SK-N-SH treated with all-trans-retinoic acid at 6 μM for 48 hours (cell line): Measurements from ENCODE around the gene DDX19B.

Experiments
- ARNTL ChIP-seq: fragments of 450-650 bp; formaldehyde crosslinking; IDR thresholded peaks from 2 replicates; pipeline ENCODE4 v1.5.0; 2020; ENCODE audit warnings: low read depth, mild to moderate bottlenecking, moderate library complexity, borderline replicate concordance
- BACH2 ChIP-seq: fragments of 250-450 bp; sonication (Bioruptor Pico); IDR thresholded peaks from 2 replicates; pipeline ENCODE4 v1.9.0; 2021; ENCODE audit warnings: mild to moderate bottlenecking, borderline replicate concordance
- ESRRG ChIP-seq: fragments of 250-450 bp; sonication (Bioruptor Pico); IDR thresholded peaks from 2 replicates; pipeline ENCODE4 v1.6.1; 2021; ENCODE audit warnings: mild to moderate bottlenecking
- ZFP30 ChIP-seq: fragments of 450-650 bp; formaldehyde crosslinking; IDR thresholded peaks from 2 replicates; pipeline ENCODE4 v1.5.0; 2022; ENCODE audit warnings: mild to moderate bottlenecking, moderate library complexity
- ZNF70 ChIP-seq: fragments of 450-650 bp; formaldehyde crosslinking; IDR thresholded peaks from 2 replicates; pipeline ENCODE4 v1.5.0; 2020; ENCODE audit warnings: mild to moderate bottlenecking, moderate library complexity
- ZNF8 ChIP-seq: fragments of 450-650 bp; formaldehyde crosslinking; IDR thresholded peaks from 2 replicates; pipeline ENCODE4 v1.5.0; 2020; ENCODE audit warnings: mild to moderate bottlenecking, moderate library complexity
- TF ChIP-seq, protein P1 (sequence below): fragments of 250-450 bp; sonication (Bioruptor Pico); IDR thresholded peaks from 2 replicates; pipeline ENCODE4 v1.5.1; 2020; ENCODE audit warnings: low read depth, mild to moderate bottlenecking, moderate library complexity

DNA sequence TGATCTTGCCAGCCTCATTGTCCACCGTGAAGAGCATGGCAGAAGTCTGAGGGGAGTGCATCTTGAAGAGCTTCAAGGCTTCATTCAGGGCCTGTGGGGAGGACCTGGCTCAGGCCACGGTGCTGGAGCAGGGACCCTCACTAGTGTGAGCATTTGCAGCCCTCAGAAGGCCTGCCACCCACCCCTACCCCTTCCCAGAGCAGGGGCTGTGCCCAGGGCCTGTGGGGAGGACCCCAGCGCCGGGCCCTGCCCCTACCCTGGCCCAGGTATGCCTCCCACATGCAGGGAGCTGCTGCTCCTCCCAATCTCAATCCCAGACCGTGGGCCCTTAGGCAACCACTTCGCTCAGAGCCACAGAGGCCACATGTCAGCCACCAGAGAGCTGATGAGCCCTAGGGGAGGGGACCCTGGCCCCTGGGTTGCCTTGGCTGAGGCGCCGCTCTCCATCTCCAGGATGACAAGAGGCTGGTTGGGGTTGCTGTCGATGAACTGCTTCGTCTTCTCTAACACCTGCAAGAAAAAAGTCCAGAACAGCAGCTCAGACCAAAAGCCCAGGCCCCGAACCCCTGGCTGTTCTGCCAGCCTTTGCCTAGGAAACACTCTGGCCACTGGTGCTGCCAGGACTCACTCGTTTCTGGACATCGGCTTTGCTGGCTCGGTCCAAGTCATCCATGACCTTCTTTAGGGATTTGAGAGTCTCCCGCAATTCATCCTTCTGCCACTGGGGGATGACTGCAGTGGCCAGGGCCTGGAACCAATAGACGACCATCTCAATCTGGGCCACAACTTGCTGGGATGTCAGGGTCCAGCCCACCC, 45.5 kb upstream of the DDX19B start:
- TF ChIP-seq ZFP30 (no peak), ESRRG (CRISPR knock-in tag) (no peak), ARNTL (CRISPR knock-in tag) (no peak), BACH2 (CRISPR knock-in tag) (no peak), ZNF8 (CRISPR knock-in tag) (no peak), ZNF70 (CRISPR knock-in tag) (no peak)
- TF ChIP-seq, protein P1, sequence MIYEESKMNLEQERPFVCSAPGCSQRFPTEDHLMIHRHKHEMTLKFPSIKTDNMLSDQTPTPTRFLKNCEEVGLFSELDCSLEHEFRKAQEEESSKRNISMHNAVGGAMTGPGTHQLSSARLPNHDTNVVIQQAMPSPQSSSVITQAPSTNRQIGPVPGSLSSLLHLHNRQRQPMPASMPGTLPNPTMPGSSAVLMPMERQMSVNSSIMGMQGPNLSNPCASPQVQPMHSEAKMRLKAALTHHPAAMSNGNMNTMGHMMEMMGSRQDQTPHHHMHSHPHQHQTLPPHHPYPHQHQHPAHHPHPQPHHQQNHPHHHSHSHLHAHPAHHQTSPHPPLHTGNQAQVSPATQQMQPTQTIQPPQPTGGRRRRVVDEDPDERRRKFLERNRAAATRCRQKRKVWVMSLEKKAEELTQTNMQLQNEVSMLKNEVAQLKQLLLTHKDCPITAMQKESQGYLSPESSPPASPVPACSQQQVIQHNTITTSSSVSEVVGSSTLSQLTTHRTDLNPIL = no peak
